ENCODE results near the gene TUBA4B. TPM values are rescaled to one million over a fixed set of nuclear protein-coding genes. Genes with fewer than 3 reads are reported as not detected.
A peak's percentile ranks its signal among the peaks of the same experiment; 100 is the strongest.

The TUBA4B gene
- total RNA-seq, 4 donors from 2014 or later: not detected

GRCh38 chr2:219248845-219249202, 4.2 kb upstream of the TUBA4B start:
- ATAC-seq: no peak
- peak overlapping the region in 1 of 2 donors; percentile 1 for H3K4me3 ChIP-seq
- peak overlapping the region; percentile 45 to 90 (median 88) for H3K27ac ChIP-seq
- peaks cover 0 to 47% of the 10 kb centered on the region in 2 donors for H3K36me3 ChIP-seq
- peaks cover 3 to 88% (median 27%) of the 10 kb centered on the region in 3 donors for H3K4me1 ChIP-seq
- no peak for TF ChIP-seq CTCF (IDR thresholded peaks at IDR 0.05)
- no peak for TF ChIP-seq POLR2AphosphoS5 (IDR thresholded peaks at IDR 0.05)
- no peak for TF ChIP-seq EP300 (IDR thresholded peaks at IDR 0.05)
- no peak for TF ChIP-seq POLR2A (IDR thresholded peaks at IDR 0.05)
- H3K9me3 ChIP-seq: no peaks in the 10 kb centered on the region
- no peaks in the 10 kb centered on the region for H3K27me3 ChIP-seq
- 92% methylated on average over 2 of the region's 2 CpGs; no CpG with 5 or more reads in 1 of the 2 donors for WGBS, 2 donors (ENCODE audit: low coverage in 1 of 2)

GRCh38 chr2:219249203-219249980, 3.7 kb upstream of the TUBA4B start:
- peaks cover 3 to 89% (median 29%) of the 10 kb centered on the region in 3 donors for H3K4me1 ChIP-seq
- H3K27ac ChIP-seq: peak overlapping the region; percentile 45 to 90 (median 88)
- peak overlapping the region in 1 of 2 donors; percentile 1 for H3K4me3 ChIP-seq
- 0% methylated on average over 1 of the region's 7 CpGs; no CpG with 5 or more reads in 1 of the 2 donors for WGBS, 2 donors (ENCODE audit: low coverage in 1 of 2)
- peaks cover 0 to 47% of the 10 kb centered on the region in 2 donors for H3K36me3 ChIP-seq
- no peaks in the 10 kb centered on the region for H3K9me3 ChIP-seq
- H3K27me3 ChIP-seq: no peaks in the 10 kb centered on the region
- peak; percentile 46 for ATAC-seq
- TF ChIP-seq POLR2AphosphoS5 (IDR thresholded peaks at IDR 0.05) (peak; percentile 46), EP300 (IDR thresholded peaks at IDR 0.05) (no peak)

GRCh38 chr2:219250049-219250781, 2.8 kb upstream of the TUBA4B start:
- no peak for TF ChIP-seq EP300 (IDR thresholded peaks at IDR 0.05)
- TF ChIP-seq POLR2AphosphoS5 (IDR thresholded peaks at IDR 0.05): no peak
- TF ChIP-seq CTCF (IDR thresholded peaks at IDR 0.05): no peak
- TF ChIP-seq POLR2A (IDR thresholded peaks at IDR 0.05): no peak
- Histone ChIP-seq H3K9me3 (no peaks in the 10 kb centered on the region), H3K27me3 (no peaks in the 10 kb centered on the region), H3K4me3 (no peak overlapping the region), H3K4me1 (peaks cover 3 to 90% (median 34%) of the 10 kb centered on the region in 3 donors), H3K27ac (peak overlapping the region; percentile 17 to 90 (median 88)), H3K36me3 (peaks cover 0 to 47% of the 10 kb centered on the region in 2 donors)
- no peak for ATAC-seq
- WGBS, 2 donors (ENCODE audit: low coverage in 1 of 2): 63 to 74% methylated on average over 3 to 15 of the region's 22 CpGs

- peaks cover 0 to 80% (median 26%) of the 10 kb centered on the region in 3 donors for H3K4me1 ChIP-seq
- WGBS, 2 donors (ENCODE audit: low coverage in 1 of 2): no CpG with 5 or more reads among the region's 6 CpGs
- no peak overlapping the region for H3K4me3 ChIP-seq
These were observed 1.4 kb upstream of the TUBA4B start for GRCh38 chr2:219251656-219252055.

More at GRCh38 chr2:219251656-219252055, 1.4 kb upstream of the TUBA4B start:
- H3K9me3 ChIP-seq: no peaks in the 10 kb centered on the region
- no peak for TF ChIP-seq CTCF (IDR thresholded peaks at IDR 0.05)
- TF ChIP-seq POLR2A (IDR thresholded peaks at IDR 0.05): no peak
- no peak for TF ChIP-seq EP300 (IDR thresholded peaks at IDR 0.05)
- no peak for TF ChIP-seq POLR2AphosphoS5 (IDR thresholded peaks at IDR 0.05)
- no peak for ATAC-seq
- H3K36me3 ChIP-seq: peaks cover 0 to 46% of the 10 kb centered on the region in 2 donors
- H3K27me3 ChIP-seq: no peaks in the 10 kb centered on the region
- peak overlapping the region in 3 of 4 donors; percentile 87 to 90 (median 88) for H3K27ac ChIP-seq
